Activated CD8-positive, alpha-beta memory T cell treated with anti-CD3 and anti-CD28 coated beads for 24 hours (primary cell): ENCODE results near the gene KIF6.

Experiments
- DNase-seq: peaks from one replicate; pipeline ENCODE4 v3.0.0-alpha.2; 2020

Gene KIF6

DNA sequence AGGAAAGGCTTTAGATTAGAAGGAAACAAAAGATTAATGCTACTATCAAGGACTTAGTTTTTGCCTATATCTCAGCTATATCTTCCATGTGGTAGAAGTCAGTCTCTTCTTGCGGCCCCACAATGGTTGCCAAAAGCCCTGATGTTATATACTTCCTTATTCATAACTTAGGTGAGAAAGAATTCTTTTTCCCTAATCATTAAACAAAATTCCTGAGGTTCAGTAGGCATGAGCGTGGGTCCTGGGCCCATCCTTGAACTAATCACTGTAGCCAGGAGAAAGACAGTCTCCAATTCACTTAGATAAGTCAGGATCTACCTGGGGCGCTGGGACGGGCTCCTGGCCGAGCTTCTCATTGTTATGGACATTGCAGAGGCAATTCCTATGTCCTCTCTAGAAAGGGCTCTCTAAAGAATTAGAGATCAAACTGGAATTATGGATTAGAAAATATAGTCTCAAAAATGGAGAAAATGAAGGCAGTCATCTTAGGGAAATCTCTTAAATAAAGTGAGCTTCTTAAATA lies 134.3 kb downstream of the KIF6 start:
- no peak for DNase-seq

- DNase-seq, result no peak
Measured at GRCh38 chr6:39587080-39587479, 138.1 kb downstream of the KIF6 start.

DNA sequence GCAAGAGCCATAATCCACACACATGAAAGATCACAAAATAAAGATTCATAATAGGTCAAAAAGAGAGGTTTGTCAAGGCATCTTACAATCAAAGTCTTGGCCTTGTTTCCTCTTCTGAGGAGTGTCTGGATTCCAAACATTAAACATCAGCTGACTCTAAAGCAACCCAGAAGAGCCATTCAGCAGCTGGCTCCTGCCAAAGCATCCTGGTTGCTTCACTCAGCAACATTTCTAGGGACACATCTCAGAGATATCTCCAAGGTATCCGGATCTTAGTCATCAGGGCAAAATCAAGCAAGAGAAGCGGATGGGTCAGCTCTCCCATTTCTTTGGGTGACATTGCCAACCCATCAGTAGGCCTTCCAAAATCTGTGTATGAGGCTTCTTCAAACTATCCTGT lies 139.6 kb downstream of the KIF6 start:
- no peak for DNase-seq

DNA sequence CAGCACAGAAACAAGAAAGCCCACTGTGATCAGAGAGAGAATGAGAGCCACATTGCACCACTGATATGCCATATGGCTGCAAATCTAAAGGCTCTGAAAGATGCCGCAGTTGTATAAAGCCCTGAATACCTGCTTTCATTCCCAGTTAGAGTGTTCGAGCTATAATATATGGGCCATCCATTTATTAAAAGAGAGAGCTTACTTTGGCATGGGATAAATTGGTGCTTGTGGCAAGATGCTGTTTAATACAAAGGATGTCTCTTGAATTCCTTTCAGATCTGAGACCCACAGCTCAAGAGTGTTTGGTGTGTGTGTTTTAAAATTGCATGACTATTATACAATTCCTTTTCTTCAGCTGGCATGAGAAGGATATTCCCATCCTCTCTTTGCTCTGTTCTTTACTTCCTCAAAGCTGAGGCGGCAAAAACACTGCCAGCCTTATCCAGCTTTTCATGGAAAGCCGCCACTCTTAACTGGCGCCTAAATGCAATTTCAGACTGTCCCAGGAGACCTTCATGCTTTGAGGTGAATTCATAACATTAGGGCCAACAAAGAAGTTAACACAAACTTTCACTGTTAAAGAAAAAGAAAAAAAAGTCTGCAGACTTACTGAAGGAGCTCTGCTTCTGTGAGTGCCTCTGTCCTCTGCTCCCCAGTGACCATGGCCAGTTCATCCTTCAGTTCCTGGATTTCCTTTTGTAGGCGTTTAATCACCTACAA lies 147.6 kb downstream of the KIF6 start:
- no peak for DNase-seq

GRCh38 chr6:39576556-39577303 lies 148.5 kb downstream of the KIF6 start:
- DNase-seq, result no peak

DNA sequence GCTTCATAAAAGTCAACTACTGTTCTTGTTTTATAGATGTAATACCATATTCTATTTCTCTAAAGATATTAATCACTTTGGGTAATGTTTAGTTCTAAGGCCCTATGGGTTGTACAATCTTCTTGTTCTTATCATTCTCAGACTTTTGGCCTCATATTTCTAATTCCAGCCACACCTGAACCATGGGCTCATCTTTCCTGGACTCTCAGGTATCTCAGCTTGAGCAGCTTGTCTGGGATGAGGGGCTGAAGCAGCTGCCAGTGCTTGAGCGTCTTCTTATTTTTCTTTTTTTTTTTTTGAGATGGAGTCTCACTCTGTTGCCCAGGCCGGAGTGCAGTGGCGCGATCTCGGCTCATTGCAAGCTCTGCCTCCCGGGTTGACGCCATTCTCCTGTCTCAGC lies 150.2 kb downstream of the KIF6 start:
- DNase-seq, result no peak

GRCh38 chr6:39573541-39573940 lies 151.7 kb downstream of the KIF6 start:
- DNase-seq, result no peak

- no peak for DNase-seq
Measured at GRCh38 chr6:39572661-39573340, 152.4 kb downstream of the KIF6 start.

- DNase-seq, result no peak
Measured at GRCh38 chr6:39568896-39569295, 156.3 kb downstream of the KIF6 start.

GRCh38 chr6:39567091-39567490 lies 158.1 kb downstream of the KIF6 start:
- no peak for DNase-seq

DNA sequence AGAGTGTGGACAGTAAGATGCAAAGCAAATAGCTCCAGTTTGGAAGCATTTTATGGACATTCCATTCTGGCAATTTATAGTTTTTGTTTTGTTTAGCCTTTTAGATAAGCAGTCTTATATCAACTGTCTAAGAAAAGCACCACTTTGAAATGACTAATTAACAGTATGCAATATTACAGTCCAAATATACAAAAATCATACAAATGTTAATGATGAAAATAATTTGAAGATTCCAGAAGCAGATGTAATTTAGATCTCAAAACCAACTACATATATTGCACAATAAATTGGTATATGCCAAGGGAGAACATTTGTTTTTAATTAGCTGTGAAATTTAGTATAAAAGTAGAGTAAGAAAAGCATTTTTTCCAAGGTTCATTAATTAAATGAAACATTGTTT lies 158.8 kb downstream of the KIF6 start:
- no peak for DNase-seq

GRCh38 chr6:39565956-39566355 lies 159.3 kb downstream of the KIF6 start:
- DNase-seq, result no peak

DNA sequence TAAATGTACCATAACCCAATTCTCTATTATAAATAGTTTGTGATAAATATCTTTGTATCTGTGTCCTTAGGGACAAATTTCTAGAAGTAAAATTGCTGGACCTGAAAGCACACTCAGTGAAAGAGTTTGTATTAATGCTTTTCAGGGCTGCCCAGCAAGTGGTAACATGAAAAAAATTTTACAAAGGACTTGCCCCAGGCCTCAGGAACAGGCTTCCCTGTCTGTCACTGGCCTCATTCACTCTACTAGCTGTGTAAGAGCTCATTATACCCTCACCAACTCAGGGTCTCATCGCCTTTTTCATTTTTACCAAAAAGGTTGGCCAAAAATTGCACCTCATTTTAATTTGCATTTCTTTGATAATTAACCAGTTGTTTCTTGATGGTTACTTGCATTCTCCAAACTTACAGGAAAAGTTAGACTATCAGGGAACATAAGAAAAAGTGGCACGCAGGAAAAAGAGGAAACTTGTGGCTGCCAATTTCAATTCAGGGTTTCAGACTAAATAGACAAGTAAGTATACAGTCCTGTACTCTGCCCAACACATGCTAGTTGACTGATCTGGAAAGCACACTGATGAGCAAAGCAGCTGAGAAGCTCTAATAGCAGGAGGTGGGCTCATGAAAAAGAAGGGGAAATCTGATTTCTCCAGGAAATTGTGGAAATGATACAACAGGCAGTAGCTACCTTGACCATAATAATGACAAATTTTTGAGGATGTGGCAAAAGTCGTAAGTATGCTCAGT lies 161.5 kb downstream of the KIF6 start:
- DNase-seq, result no peak

DNA sequence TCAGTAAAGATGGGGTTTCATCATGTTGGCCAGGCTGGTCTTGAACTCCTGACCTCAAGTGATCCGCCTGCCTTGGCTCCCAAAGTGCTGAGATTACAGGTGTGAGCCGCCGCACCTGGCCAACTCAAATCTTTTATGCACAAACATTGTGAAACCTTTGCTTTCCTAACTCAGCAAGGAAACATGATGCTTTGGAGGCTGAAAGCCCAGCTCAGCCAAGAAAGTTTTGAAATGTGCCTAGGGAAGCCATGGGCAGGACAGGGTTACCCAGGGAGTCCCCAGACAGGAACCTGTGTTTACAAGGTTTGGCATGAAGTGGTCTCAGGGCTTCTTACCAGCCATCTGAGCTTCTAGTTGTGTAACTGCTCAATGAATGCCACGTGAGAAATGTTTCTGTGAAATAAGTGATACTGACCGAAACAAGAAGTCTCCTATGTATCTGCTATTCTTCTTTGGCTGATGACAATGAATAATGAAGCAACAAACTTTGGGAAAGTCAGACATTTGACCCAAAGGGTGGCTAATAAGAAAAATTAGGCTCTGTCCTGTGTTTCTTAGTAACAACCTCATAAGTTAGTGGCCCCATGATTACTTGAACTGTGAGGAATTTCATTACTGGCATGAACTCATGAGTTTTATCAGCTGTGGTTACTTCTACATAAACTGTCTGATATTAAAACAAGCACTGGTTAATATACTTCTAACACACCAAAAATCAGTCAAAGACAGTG lies 163.5 kb downstream of the KIF6 start:
- DNase-seq, result no peak

DNA sequence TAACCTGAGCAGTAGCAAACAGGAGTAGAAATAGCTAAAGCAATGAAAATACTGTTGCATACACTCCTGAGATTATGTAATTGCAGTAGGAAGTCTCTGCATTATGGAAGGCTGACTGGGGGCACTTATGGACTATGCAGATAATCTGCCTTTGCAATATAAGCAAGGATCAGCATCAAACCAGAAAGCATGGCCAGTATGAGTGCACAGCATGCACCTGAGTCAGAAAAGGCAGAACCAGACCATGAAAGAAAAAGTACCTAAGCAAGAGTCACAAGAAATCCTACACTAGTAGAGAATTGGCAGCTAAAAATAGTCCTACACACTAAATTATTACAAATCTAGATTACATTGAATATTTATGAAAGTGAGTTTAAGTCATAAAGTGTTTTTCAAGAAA lies 164.3 kb downstream of the KIF6 start:
- DNase-seq, result no peak

- DNase-seq, result no peak
Measured at GRCh38 chr6:39558591-39559190, 166.5 kb downstream of the KIF6 start.

DNA sequence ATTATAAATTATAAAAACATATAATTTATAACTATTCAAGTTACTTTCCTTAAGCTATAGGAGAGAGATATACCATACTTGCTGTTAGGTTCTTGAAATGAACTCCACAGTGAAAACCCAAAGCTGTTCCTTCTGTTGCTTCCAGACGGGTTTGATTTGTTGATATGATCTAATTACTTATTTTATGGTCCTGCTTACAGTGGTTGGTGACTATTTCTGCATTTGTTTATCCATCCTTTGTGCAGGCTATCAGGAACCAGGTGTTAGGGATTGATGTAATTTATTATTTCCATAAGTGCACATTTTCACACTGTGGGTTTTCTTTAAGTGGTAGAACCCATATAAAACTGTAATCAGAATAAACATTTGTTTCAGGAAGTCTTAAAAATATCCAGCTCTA lies 167.1 kb downstream of the KIF6 start:
- DNase-seq, result no peak

- DNase-seq, result no peak
Measured at GRCh38 chr6:39555136-39555535, 170.1 kb downstream of the KIF6 start.

- no peak for DNase-seq
Measured at GRCh38 chr6:39553860-39554802, 171.1 kb downstream of the KIF6 start.

GRCh38 chr6:39553029-39553428 lies 172.2 kb downstream of the KIF6 start:
- DNase-seq, result no peak

- no peak for DNase-seq
Measured at GRCh38 chr6:39550191-39550590, 175.0 kb downstream of the KIF6 start.
